ENCODE measurements around the gene SIX3.

- TF ChIP-seq YY1 (IDR thresholded peaks at IDR 0.05; ENCODE audit: insufficient read depth, insufficient read length) (no peak), SUZ12 (IDR thresholded peaks at IDR 0.05; ENCODE audit: extremely low read depth, insufficient read depth, insufficient read length) (no peak), ZNF274 (IDR thresholded peaks at IDR 0.05; ENCODE audit: low read depth, low read length) (no peak)
Measured at GRCh38 chr2:44967056-44967455, 25.6 kb downstream of the SIX3 start.

All from NT2/D1 (cell line).